ENCODE data around the gene YWHAH. TPM values are rescaled to one million over a fixed set of nuclear protein-coding genes. Genes with fewer than 3 reads are reported as not detected.

YWHAH gene
- total RNA-seq, 1 donor from 2014 or later, result 67.2 TPM

DNA sequence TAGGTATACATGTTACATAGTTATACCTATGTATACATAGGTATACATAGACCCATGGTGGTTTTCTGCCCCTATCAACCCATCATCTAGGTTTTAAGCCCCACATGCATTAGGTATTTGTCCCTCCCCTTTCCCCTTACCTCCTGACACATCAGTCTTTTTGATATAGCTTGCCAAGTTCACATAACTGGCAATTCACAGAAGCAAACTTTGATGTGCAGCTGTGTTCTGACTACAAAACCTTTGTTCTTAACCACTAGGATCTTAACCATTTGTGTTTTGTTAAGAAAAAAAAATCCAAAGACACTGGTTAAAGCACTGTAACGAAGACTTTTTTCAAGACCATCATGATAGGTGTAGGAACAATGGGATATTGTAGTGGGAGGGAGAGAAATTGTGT, 55.8 kb downstream of the YWHAH start:
- H3K9me3 ChIP-seq (replicated peaks), result no peaks in the 10 kb centered on the region
- H3K36me3 ChIP-seq, result no peaks in the 10 kb centered on the region
- H3K4me3 ChIP-seq, result no peak overlapping the region
- intact Hi-C loops (cut with micrococcal nuclease), result no loop called here
- no peak for DNase-seq
- TF ChIP-seq, protein P1, sequence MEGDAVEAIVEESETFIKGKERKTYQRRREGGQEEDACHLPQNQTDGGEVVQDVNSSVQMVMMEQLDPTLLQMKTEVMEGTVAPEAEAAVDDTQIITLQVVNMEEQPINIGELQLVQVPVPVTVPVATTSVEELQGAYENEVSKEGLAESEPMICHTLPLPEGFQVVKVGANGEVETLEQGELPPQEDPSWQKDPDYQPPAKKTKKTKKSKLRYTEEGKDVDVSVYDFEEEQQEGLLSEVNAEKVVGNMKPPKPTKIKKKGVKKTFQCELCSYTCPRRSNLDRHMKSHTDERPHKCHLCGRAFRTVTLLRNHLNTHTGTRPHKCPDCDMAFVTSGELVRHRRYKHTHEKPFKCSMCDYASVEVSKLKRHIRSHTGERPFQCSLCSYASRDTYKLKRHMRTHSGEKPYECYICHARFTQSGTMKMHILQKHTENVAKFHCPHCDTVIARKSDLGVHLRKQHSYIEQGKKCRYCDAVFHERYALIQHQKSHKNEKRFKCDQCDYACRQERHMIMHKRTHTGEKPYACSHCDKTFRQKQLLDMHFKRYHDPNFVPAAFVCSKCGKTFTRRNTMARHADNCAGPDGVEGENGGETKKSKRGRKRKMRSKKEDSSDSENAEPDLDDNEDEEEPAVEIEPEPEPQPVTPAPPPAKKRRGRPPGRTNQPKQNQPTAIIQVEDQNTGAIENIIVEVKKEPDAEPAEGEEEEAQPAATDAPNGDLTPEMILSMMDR (IDR thresholded peaks at IDR 0.05; ENCODE audit: borderline replicate concordance), result no peak
- H3K27me3 ChIP-seq (ENCODE audit: low read depth), result peaks cover 13% of the 10 kb centered on the region
- H3K4me1 ChIP-seq, result no peaks in the 10 kb centered on the region
- H3K27ac ChIP-seq (replicated peaks), result no peak overlapping the region

DNA sequence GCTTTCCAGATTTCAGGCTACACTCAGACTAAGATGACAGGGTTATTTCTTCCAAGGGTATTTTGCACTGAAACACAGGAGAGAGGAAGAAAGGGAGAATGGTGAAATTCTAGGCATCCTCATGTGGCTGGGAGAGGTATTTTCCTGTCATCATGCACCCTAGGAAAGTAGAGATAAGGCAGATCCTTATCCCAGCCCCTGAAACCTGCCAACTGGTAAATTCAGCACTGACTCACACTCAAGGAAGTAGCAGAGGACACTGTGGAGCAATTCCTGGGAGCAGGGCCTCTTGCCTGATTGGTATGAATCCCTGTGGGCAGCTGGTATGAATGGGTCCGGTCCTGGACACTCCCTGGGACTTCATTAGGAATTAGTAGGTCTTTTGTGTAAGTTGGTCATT, 61.1 kb downstream of the YWHAH start:
- Histone ChIP-seq H3K36me3 (no peaks in the 10 kb centered on the region), H3K4me1 (no peaks in the 10 kb centered on the region), H3K4me3 (no peak overlapping the region), H3K27ac (replicated peaks) (no peak overlapping the region), H3K27me3 (ENCODE audit: low read depth) (peaks cover 8% of the 10 kb centered on the region), H3K9me3 (replicated peaks) (peaks cover 3% of the 10 kb centered on the region)
- no peak for DNase-seq
- TF ChIP-seq, protein P1 (IDR thresholded peaks at IDR 0.05; ENCODE audit: borderline replicate concordance), result no peak
- intact Hi-C loops (cut with micrococcal nuclease), result no loop called here

Other genes with a start within 250 kb of the YWHAH start
- gene PRR14L, start 194.4 kb upstream of the YWHAH start, total RNA-seq, result 14.3 TPM
- 11.4 TPM for gene DEPDC5, start 190.5 kb upstream of the YWHAH start, total RNA-seq
- 201 TPM for gene SLC5A1, start 98.7 kb downstream of the YWHAH start, total RNA-seq
- gene C22orf42, start 214.8 kb downstream of the YWHAH start, total RNA-seq, result not detected